Prostate gland (tissue), 2 donors: ENCODE results near the gene MBNL2. TPM values are rescaled to one million over a fixed set of nuclear protein-coding genes. Genes with fewer than 3 reads are reported as not detected.

Experiments used
- DNase-seq: peaks from one replicate; pipeline ENCODE4 v3.0.0-alpha.2; 2019; ENCODE audit warnings: low spot score
- H3K27ac ChIP-seq, 2 donors: fragments of 200-600 bp; sonication (generic); 2 replicates each; pipeline ENCODE4 v1.5.1; 2017 to 2019
- H3K27me3 ChIP-seq: fragments of 200-600 bp; sonication (generic); replicated peaks from 2 replicates; pipeline ENCODE4 v1.5.1; 2019; ENCODE audit not compliant: insufficient read depth
- H3K36me3 ChIP-seq, 2 donors: fragments of 200-600 bp; sonication (generic); 1 replicate in 1 of 2; 2 replicates in 1 of 2; pipeline versions ENCODE4 v1.5.1 to v1.8.1; 2017 to 2019
- H3K4me1 ChIP-seq: fragments of 200-600 bp; sonication (generic); replicated peaks from 2 replicates; pipeline ENCODE4 v1.5.1; 2019
- H3K4me3 ChIP-seq, 2 donors: fragments of 200-600 bp; sonication (generic); 2 replicates each; pipeline ENCODE4 v1.5.1; 2017 to 2019
- H3K9me3 ChIP-seq: fragments of 200-600 bp; sonication (generic); 2 replicates; pipeline ENCODE4 v1.5.1; 2017
- POLR2A ChIP-seq: fragments of 450-650 bp; IDR thresholded peaks from one replicate; pipeline ENCODE4 v1.6.1; 2016; ENCODE audit warnings: antibody characterized with exemption, mild to moderate bottlenecking
- POLR2AphosphoS5 ChIP-seq: sonication (generic); formaldehyde crosslinking; IDR thresholded peaks from one replicate; pipeline ENCODE4 v1.6.1; 2017; ENCODE audit warnings: antibody characterized with exemption
- WGBS: methylation state at CpG from one replicate; pipeline ENCODE4 v1.1.5; 2018; 5-methylcytosine and 5-hydroxymethylcytosine counted together
- intact Hi-C: fragments of 100-400 bp; cut with DNase I; formaldehyde crosslinking; loops from one replicate; pipeline ENCODE4 v1.14.2; 2022
- total RNA-seq, 2 donors: library from RNA; depleted of rRNA; stranded (reverse); fragments of >200 nt; gene quantifications; one replicate each; pipeline ENCODE4 v1.1.0, GENCODE V29; 2016
- TF ChIP-seq, protein P1 (sequence below), 4 experiments: fragments of 200-600 bp in 2 of 4; fragments of 450-650 bp in 2 of 4; sonication (generic) in 2 of 4; IDR thresholded peaks; 1 replicate in 3 of 4; 2 replicates in 1 of 4; pipeline ENCODE4 v1.5.1; 2016 to 2019; ENCODE audit warnings: antibody characterized with exemption in 4 of 4, mild to moderate bottlenecking in 2 of 4, moderate library complexity in 2 of 4

Gene MBNL2
- total RNA-seq, 2 donors from 2014 or later: 59.1 to 85.7 TPM

GRCh38 chr13:97257228-97257755 lies 35.2 kb downstream of the MBNL2 start:
- Histone ChIP-seq H3K36me3 (no peaks in the 10 kb centered on the region), H3K27ac (no peak overlapping the region), H3K4me1 (peaks cover 5% of the 10 kb centered on the region), H3K9me3 (no peaks in the 10 kb centered on the region), H3K4me3 (no peak overlapping the region), H3K27me3 (no peaks in the 10 kb centered on the region)
- DNase-seq: no peak
- TF ChIP-seq POLR2AphosphoS5: peak; percentile 15
- TF ChIP-seq, protein P1, sequence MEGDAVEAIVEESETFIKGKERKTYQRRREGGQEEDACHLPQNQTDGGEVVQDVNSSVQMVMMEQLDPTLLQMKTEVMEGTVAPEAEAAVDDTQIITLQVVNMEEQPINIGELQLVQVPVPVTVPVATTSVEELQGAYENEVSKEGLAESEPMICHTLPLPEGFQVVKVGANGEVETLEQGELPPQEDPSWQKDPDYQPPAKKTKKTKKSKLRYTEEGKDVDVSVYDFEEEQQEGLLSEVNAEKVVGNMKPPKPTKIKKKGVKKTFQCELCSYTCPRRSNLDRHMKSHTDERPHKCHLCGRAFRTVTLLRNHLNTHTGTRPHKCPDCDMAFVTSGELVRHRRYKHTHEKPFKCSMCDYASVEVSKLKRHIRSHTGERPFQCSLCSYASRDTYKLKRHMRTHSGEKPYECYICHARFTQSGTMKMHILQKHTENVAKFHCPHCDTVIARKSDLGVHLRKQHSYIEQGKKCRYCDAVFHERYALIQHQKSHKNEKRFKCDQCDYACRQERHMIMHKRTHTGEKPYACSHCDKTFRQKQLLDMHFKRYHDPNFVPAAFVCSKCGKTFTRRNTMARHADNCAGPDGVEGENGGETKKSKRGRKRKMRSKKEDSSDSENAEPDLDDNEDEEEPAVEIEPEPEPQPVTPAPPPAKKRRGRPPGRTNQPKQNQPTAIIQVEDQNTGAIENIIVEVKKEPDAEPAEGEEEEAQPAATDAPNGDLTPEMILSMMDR (IDR thresholded peaks at IDR 0.05): no peak
- TF ChIP-seq POLR2A: no peak
- intact Hi-C loops: no loop called here
- 51% methylated on average over 6 of the region's 6 CpGs for WGBS

- no peak for DNase-seq
- Histone ChIP-seq H3K4me3 (no peak overlapping the region), H3K9me3 (no peaks in the 10 kb centered on the region), H3K4me1 (peaks cover 5% of the 10 kb centered on the region), H3K27ac (no peak overlapping the region), H3K36me3 (no peaks in the 10 kb centered on the region), H3K27me3 (no peaks in the 10 kb centered on the region)
- TF ChIP-seq POLR2AphosphoS5 (peak; percentile 6), POLR2A (no peak)
- intact Hi-C loops: no loop called here
- 64% methylated on average over 13 of the region's 13 CpGs for WGBS
Measured at GRCh38 chr13:97257800-97258799, 36.0 kb downstream of the MBNL2 start.

DNA sequence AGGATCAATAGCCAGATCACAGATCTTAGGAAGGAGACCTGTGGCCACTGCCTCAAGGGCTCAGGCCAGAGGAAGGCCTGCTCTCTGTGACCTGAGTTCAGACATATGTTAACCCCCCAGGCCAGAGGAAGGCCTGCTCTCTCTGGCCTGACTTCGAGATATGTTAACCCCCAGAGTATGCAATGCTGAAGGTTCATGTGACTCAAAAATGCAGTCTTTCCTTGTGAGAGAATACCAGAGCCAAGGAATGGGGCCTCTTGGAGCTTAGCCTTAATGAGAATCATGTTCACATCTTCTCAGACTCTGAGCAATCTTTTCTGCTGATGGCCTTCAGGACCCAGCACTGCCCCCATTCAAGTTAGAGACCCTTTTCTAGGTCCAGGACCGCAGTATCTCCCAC lies 36.7 kb downstream of the MBNL2 start:
- no peaks in the 10 kb centered on the region for H3K9me3 ChIP-seq
- intact Hi-C loops: no loop called here
- 84% methylated on average over 2 of the region's 2 CpGs for WGBS
- H3K4me1 ChIP-seq: peaks cover 5% of the 10 kb centered on the region
- TF ChIP-seq, protein P1 (IDR thresholded peaks at IDR 0.05): no peak
- TF ChIP-seq POLR2AphosphoS5 (no peak), POLR2A (no peak)
- H3K27ac ChIP-seq: no peak overlapping the region
- no peak overlapping the region for H3K4me3 ChIP-seq
- no peaks in the 10 kb centered on the region for H3K27me3 ChIP-seq
- DNase-seq: no peak
- H3K36me3 ChIP-seq: no peaks in the 10 kb centered on the region

DNA sequence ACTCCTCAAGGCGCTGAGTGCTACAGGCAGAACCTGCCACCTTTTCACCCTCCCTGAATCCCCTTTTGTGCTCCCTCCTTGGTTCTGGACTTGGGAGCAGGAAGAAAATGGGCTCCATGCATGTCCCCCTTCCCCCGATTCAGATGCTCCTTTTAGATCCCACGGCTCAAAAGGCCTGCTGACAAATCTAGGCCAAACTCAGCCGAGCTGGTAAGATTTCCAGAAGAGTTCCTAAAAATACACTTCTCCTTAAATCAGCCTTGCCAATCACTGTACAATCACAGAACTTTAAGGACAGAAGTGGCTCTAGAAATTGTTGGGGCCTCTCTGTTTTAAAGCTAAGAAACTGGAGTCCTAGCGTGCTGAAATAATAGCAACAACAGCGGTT lies 37.3 kb downstream of the MBNL2 start:
- H3K36me3 ChIP-seq: no peaks in the 10 kb centered on the region
- H3K4me1 ChIP-seq: peaks cover 5% of the 10 kb centered on the region
- no peak for TF ChIP-seq POLR2A
- no peak for TF ChIP-seq POLR2AphosphoS5
- TF ChIP-seq, protein P1 (IDR thresholded peaks at IDR 0.05): no peak
- no peak overlapping the region for H3K4me3 ChIP-seq
- intact Hi-C loops: no loop called here
- WGBS: 86% methylated on average over 6 of the region's 6 CpGs
- no peak for DNase-seq
- no peak overlapping the region for H3K27ac ChIP-seq
- H3K27me3 ChIP-seq: no peaks in the 10 kb centered on the region
- H3K9me3 ChIP-seq: no peaks in the 10 kb centered on the region

DNA sequence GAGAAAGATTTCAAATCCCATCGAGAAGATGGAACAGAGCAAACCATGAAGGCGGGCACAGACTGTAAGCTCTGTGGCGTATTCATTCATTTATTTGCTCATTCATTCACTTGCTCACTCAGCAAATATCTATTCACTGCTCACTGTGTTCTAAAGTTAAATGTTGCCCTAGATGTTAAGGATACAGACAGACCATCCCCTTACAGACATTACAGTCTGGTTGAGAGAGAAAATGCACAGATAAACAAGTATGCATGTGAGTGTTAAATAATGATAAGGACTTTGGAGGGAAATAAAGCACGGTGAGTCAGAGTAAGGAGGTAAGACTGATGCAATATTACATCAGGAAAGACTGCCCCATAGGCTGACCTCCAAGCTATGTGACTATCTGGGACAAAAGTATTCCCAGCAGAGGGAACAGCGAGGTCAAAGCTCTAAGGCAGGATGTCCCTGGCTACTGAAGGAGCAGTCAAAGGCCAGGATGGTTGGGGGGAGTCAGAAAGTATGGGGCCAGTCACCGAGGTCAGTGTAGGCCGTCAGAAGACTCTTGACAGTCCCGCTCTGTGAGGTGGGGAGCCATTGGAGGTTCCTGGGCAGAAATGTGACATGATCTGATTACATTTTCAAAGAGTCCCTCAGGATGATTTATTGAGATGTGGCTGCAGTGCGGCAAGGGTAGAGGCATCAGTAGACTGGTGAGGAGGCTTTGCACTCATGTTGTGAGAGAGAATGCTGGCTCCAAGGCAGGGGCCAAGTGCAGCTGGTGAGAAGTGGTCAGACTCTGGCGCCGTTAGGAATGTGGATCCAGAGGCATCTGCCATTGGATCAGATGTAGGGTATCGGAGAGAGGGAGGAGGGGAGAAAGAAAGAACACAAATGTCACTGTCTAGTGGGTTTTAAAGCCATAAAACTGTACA lies 37.9 kb downstream of the MBNL2 start:
- TF ChIP-seq POLR2A (no peak), POLR2AphosphoS5 (no peak)
- TF ChIP-seq, protein P1 (IDR thresholded peaks at IDR 0.05): no peak
- DNase-seq: no peak
- Histone ChIP-seq H3K4me3 (no peak overlapping the region), H3K27me3 (no peaks in the 10 kb centered on the region), H3K9me3 (no peaks in the 10 kb centered on the region), H3K4me1 (peaks cover 5% of the 10 kb centered on the region), H3K27ac (no peak overlapping the region), H3K36me3 (no peaks in the 10 kb centered on the region)
- intact Hi-C loops: loop anchor here (5.0 kb wide), 1 partner anchor 33 kb away; no protein-coding TSS in a partner anchor
- WGBS: 67% methylated on average over 12 of the region's 12 CpGs
